GM18873 (cell line): ENCODE results near the gene PAQR5.
"Not testable (repeated sequence)": the region's sequence is repeated elsewhere in the genome, so short reads cannot be mapped to it uniquely, and the experiment has no call there.

Experiments used
- ATAC-seq: cut with Tn5 transposase; IDR thresholded peaks from one replicate; pipeline ENCODE4 v1.9.1; 2021; ENCODE audit warnings: mild to moderate bottlenecking, moderate library complexity, moderate number of reproducible peaks; ENCODE audit not compliant: unreplicated experiment, low FRiP score

PAQR5 gene, protein sequence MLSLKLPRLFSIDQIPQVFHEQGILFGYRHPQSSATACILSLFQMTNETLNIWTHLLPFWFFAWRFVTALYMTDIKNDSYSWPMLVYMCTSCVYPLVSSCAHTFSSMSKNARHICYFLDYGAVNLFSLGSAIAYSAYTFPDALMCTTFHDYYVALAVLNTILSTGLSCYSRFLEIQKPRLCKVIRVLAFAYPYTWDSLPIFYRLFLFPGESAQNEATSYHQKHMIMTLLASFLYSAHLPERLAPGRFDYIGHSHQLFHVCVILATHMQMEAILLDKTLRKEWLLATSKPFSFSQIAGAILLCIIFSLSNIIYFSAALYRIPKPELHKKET

GRCh38 chr15:69298697-69299441, at the start of gene PAQR5:
PAQR5 (plus strand) TSS chr15:69298912; CDS start chr15:69360081, 61,169 bp downstream.
- ATAC-seq: no peak

GRCh38 chr15:69253156-69253555, 45.6 kb upstream of the PAQR5 start:
- no peak for ATAC-seq

DNA sequence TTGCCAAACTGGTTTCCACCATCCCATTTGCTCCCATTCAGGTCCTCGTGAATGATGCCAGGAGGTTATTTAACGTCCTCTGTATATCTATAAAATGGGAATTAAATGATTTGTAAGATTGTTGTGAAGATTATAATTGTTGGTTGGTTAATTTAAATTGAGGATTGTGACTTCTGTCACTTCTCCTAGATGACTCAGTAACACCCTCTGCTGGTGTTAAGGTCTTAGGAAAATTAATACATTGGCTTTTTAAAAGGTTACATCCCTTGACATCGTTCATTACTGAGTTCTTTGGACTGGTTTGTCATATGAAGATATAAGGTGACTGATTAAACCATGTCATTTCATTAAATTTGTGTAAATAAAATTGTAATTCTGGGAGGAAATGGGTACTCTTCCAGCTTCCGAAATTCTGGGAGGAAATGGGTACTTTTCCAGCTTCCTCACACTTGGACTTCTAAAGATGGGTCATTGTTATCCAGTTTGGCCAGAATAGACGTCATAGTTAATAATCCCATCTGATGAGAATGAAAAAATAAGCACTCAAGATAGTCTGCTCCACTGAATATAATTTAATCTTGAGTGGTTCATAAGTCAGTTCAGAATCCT, 33.3 kb upstream of the PAQR5 start:
- ATAC-seq: no peak

DNA sequence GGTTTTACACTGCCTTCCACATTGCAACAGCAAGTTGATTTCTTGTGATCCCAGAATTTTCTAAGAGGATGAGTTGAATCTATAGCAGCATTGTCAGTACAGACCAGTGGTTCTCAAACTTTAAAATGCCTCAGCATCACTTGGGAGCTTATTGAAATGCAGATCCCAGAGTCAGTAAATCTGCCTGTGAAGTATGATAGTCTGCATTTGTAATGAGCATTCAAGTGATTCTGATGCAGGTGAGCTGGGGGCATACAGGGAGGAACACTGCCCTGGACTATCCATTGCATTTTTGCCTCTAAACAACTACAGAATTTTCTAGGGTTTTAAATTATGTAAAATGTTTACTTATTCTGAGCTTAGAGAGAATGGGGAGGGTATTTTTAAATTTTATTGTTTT, 27.5 kb upstream of the PAQR5 start:
- ATAC-seq: no peak

GRCh38 chr15:69272139-69272538, 26.6 kb upstream of the PAQR5 start:
- no peak for ATAC-seq

DNA sequence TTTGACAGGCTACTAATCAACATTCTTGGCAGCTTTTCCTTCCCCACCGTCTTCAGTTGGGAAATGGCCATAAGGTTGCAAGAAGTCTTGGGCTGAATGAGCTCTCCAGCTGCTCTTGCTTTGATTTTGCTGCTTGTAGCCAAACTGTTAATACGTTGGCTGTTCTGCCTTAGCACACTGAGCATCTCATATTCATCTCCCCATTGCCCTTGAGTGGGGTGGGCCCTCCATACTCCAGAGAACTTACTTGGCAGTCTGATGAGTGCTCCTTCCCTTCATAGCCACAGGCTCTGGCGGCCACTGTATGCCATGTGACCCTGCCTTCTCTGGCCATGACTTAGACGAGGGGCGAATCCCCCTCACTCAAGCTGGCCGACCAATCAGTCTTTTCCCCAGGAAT, 25.8 kb upstream of the PAQR5 start:
- no peak for ATAC-seq

- ATAC-seq: no peak
Observed at GRCh38 chr15:69275074-69275670, 23.5 kb upstream of the PAQR5 start.

- ATAC-seq: no peak
Observed at GRCh38 chr15:69275933-69276560, 22.7 kb upstream of the PAQR5 start.

DNA sequence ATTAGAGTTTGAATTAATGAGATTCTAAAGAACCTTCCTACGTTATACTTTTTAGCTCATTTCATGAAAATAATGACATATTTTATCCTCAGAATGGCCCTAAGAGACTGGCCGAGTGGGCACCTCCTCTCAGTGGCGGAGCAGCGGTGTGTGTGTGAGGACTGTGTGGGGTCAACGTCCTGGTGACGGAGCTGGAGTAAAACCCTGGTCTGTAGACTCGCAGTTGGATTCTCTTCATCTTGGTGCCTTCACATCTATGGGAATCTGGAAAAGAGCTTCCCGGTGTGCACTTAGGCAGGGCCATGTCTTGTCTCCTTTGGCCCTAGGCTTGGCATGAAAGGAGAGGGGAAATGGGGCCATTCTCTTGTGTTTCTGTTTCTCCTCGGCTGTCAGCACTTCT, 21.4 kb upstream of the PAQR5 start:
- no peak for ATAC-seq

- no peak for ATAC-seq
Observed at GRCh38 chr15:69279636-69280035, 19.1 kb upstream of the PAQR5 start.

- ATAC-seq: no peak
Observed at GRCh38 chr15:69280783-69281182, 17.9 kb upstream of the PAQR5 start.

- ATAC-seq: no peak
Observed at GRCh38 chr15:69282104-69282743, 16.5 kb upstream of the PAQR5 start.

- no peak for ATAC-seq
Observed at GRCh38 chr15:69285834-69286233, 12.9 kb upstream of the PAQR5 start.

DNA sequence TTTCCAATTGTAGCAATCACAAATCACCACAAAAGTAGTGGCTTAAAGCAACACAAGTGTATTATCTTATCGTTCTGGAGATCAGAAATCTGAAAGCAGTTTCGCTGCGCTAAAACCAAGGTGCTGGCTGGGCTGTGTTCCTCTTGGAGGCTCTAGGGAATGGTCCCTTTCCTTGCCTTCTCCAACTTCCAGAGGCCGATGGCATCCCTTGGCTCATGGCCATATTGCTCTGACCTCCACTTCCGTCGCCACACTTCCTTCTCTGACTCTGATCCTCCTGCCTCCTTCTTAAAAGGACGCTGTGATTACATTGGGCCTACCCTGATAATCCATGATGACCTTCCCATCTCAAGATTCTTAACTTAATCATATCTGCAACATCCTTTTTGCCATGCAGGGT, 10.7 kb upstream of the PAQR5 start:
- ATAC-seq: no peak

- no peak for ATAC-seq
Observed at GRCh38 chr15:69288531-69289341, 10.0 kb upstream of the PAQR5 start.

DNA sequence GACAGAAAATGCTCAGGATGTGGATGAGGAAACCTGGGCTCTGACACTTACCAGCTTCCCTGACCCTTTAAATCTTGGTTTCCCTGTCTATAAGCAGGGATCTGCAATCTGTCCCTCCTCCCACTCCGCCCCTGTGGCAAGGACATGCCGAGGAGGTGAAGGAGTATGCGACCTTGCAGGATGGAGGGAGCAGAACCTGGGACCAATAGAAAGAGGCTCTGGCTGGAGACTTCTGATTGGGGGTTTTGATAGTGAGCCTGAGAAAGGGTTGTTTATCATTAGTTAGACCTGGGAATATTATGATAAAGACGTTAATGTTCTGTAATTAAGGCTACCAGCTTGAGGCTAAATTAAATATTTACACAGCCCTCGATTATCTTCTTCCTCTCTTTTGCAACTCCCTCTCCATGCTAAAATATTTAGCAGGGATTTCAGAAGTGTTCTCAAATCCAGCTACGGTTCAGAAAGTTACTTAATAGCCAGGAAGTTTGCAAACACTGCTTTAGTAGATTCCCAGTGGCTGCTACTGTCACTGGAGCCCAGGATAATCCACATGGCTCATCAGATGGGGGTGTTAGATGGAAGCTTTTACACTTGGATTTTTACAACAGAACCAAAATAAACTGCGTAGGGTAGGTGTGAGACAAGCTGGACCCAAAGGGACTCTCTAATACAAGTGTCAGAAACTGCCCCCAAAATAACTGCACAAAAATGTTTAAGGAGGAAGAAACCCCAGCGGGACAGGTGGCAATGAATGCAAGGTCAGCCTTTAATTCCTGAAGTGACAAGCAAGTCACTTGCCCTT, 9.2 kb upstream of the PAQR5 start:
- ATAC-seq: no peak

DNA sequence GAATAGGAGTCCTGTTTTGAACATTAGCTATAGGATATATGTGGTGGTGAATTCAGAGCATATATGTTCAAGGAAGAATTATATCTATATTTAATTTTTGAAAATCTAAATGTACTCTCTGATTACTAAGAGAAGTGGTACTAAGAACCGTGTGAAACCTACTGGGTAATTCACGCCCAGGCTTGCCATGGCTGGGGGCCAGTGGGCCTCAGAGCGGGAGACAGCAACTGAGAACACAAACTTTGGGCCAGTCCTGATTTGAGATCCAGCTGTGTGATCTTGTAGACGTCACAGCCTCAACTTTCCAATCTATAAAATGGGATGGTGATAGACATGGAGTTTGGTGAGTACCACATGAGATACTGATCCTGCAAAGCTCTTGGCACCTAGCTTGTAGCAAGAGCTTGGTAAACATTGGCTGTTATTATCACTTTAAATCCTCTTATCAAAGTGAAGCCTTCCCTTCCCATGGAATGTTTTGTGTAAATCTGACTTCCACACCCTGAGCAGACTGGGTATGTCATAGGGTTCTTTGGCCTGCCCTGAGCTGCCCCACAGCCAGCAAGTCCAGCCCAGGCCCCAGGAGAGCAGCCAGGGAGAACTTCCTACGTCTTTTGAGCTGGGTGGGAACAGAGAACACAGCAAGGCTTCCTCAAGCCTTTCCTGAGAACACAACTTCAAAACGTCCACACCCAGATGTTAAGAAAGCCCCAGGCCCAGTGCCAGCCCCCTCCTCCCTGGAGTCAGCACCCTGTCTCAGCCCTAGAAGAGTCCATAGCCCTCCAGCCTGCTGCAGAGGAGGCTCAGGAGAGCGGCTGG, 8.2 kb upstream of the PAQR5 start:
- no peak for ATAC-seq

- ATAC-seq: not testable (repeated sequence)
Observed at GRCh38 chr15:69291651-69292050, 7.1 kb upstream of the PAQR5 start.
